ENCODE data around the gene PKHD1.

- TF ChIP-seq REST (IDR thresholded peaks at IDR 0.05; ENCODE audit: insufficient read depth in 1 of 2, low read depth in 2 of 2, low read length in 2 of 2) (no peak), SIN3A (IDR thresholded peaks at IDR 0.05; ENCODE audit: borderline replicate concordance, insufficient read depth, low read length) (no peak)
These were observed 218.6 kb downstream of the PKHD1 start for GRCh38 chr6:51868591-51869355.
